GM12891 (cell line): ENCODE results near the gene NAGPA.

ENCODE experiments used
- PAX5 ChIP-seq: IDR thresholded peaks from 2 replicates; pipeline ENCODE4 v1.6.1; 2011; ENCODE audit warnings: low read length, moderate library complexity, mild to moderate bottlenecking; ENCODE audit not compliant: insufficient read depth, severe bottlenecking
- POLR2A ChIP-seq: IDR thresholded peaks from 2 replicates; pipeline ENCODE4 v1.6.1; 2011; ENCODE audit warnings: low read depth, low read length, control low read depth
- POLR2AphosphoS5 ChIP-seq: IDR thresholded peaks from 2 replicates; pipeline ENCODE4 v1.6.1; 2011; ENCODE audit warnings: low read depth, low read length, control low read depth
- POU2F2 ChIP-seq: IDR thresholded peaks from 2 replicates; pipeline ENCODE4 v1.6.1; 2011; ENCODE audit warnings: low read depth, mild to moderate bottlenecking, control low read depth, low read length, moderate library complexity
- SPI1 ChIP-seq: IDR thresholded peaks from 2 replicates; pipeline ENCODE4 v1.6.1; 2011; ENCODE audit warnings: low read depth, low read length, control low read depth
- TAF1 ChIP-seq: IDR thresholded peaks from 2 replicates; pipeline ENCODE4 v1.6.1; 2011; ENCODE audit warnings: low read depth, low read length, control low read depth

- TF ChIP-seq POLR2A: no peak
- no peak for TF ChIP-seq POLR2AphosphoS5
- TF ChIP-seq PAX5: no peak
- no peak for TF ChIP-seq TAF1
- no peak for TF ChIP-seq SPI1
- TF ChIP-seq POU2F2: no peak
These were observed 53.7 kb downstream of the NAGPA start for GRCh38 chr16:4979736-4980660.
